CD14-positive monocyte (primary cell): ENCODE results near the gene ENPP6. TPM values are rescaled to one million over a fixed set of nuclear protein-coding genes. Genes with fewer than 3 reads are reported as not detected.

Experiments
- DNase-seq, 3 donors: peaks; one replicate each; pipeline ENCODE4 v3.0.0-alpha.2; 2011 to 2022
- H2AFZ ChIP-seq: 2 replicates; pipeline ENCODE4 v1.6.0; 2012; ENCODE audit warnings: mild to moderate bottlenecking, low read depth, low read length, inconsistent platforms; ENCODE audit not compliant: insufficient read depth, poor library complexity, severe bottlenecking
- H3K27ac ChIP-seq, 2 donors: 1 replicate in 1 of 2; 2 replicates in 1 of 2; pipeline ENCODE4 v1.5.1; 2012 to 2013; ENCODE audit warnings: low read length in 2 of 2, control low read depth in 1 of 2, inconsistent platforms in 1 of 2, low read depth in 1 of 2, mild to moderate bottlenecking in 1 of 2
- H3K27me3 ChIP-seq, 2 donors: one replicate each; pipeline versions ENCODE4 v1.6.0 to v1.6.1; 2011 to 2013; ENCODE audit warnings: low read length in 2 of 2; ENCODE audit not compliant: control insufficient read depth in 2 of 2, insufficient read depth in 2 of 2
- H3K36me3 ChIP-seq, 2 donors: replicated peaks in 1 of 2; 1 replicate in 1 of 2; 2 replicates in 1 of 2; pipeline versions ENCODE4 v1.5.1 to v1.6.1; 2012 to 2013; ENCODE audit warnings: low read length in 2 of 2, control low read depth in 1 of 2, inconsistent platforms in 1 of 2, mild to moderate bottlenecking in 1 of 2; ENCODE audit not compliant: insufficient read depth in 2 of 2, control insufficient read depth in 1 of 2
- H3K4me1 ChIP-seq, 2 donors: 1 replicate in 1 of 2; 2 replicates in 1 of 2; pipeline versions ENCODE4 v1.5.1 to v1.6.1; 2012 to 2013; ENCODE audit warnings: low read length in 2 of 2, control low read depth in 1 of 2, inconsistent platforms in 1 of 2, mild to moderate bottlenecking in 1 of 2, moderate library complexity in 1 of 2; ENCODE audit not compliant: insufficient read depth in 2 of 2, control insufficient read depth in 1 of 2
- H3K4me2 ChIP-seq: replicated peaks from 2 replicates; pipeline ENCODE3; 2012; ENCODE audit warnings: low read length, moderate library complexity, mild to moderate bottlenecking; ENCODE audit not compliant: poor library complexity, severe bottlenecking; ENCODE audit errors: extremely low read depth
- H3K4me3 ChIP-seq, 3 experiments: fragments of 200-600 bp in 1 of 3; sonication (generic) in 1 of 3; replicated peaks in 1 of 3; 1 replicate in 2 of 3; 2 replicates in 1 of 3; pipeline ENCODE4 v1.5.1; 2011 to 2013; ENCODE audit warnings: low read length in 3 of 3, mild to moderate bottlenecking in 3 of 3, control low read depth in 2 of 3, low read depth in 2 of 3, inconsistent platforms in 1 of 3, moderate library complexity in 1 of 3
- H3K79me2 ChIP-seq: 2 replicates; pipeline ENCODE4 v1.6.0; 2012; ENCODE audit warnings: mild to moderate bottlenecking, control low read depth, inconsistent platforms, low read length, moderate library complexity; ENCODE audit not compliant: insufficient read depth
- H3K9ac ChIP-seq: 2 replicates; pipeline ENCODE4 v1.6.0; 2017; ENCODE audit warnings: low read length, mild to moderate bottlenecking; ENCODE audit not compliant: insufficient read depth, poor library complexity, severe bottlenecking
- H3K9me3 ChIP-seq, 2 donors: replicated peaks in 1 of 2; 1 replicate in 1 of 2; 2 replicates in 1 of 2; pipeline versions ENCODE4 v1.5.1 to v1.6.1; 2012 to 2013; ENCODE audit warnings: low read length in 2 of 2, control low read depth in 1 of 2; ENCODE audit not compliant: control insufficient read depth in 1 of 2, insufficient read depth in 1 of 2
- H4K20me1 ChIP-seq: 2 replicates; pipeline ENCODE4 v1.6.0; 2012; ENCODE audit warnings: mild to moderate bottlenecking, low read length, control low read depth, moderate library complexity; ENCODE audit not compliant: insufficient read depth
- H3K27ac Mint-ChIP-seq, 7 donors: one replicate each; pipeline ENCODE4 v1.8.0; 2020; ENCODE audit warnings: mild to moderate bottlenecking in 7 of 7, mixed read lengths in 7 of 7, moderate library complexity in 6 of 7, inconsistent platforms in 2 of 7
- H3K27me3 Mint-ChIP-seq, 3 donors: one replicate each; pipeline ENCODE4 v1.8.0; 2021 to 2022; ENCODE audit warnings: low read depth in 3 of 3, mild to moderate bottlenecking in 3 of 3, mixed read lengths in 3 of 3, moderate library complexity in 3 of 3, inconsistent platforms in 1 of 3
- H3K36me3 Mint-ChIP-seq, 2 donors: one replicate each; pipeline ENCODE4 v1.8.0; 2020; ENCODE audit warnings: mixed read lengths in 2 of 2, inconsistent platforms in 1 of 2, mild to moderate bottlenecking in 1 of 2
- H3K4me1 Mint-ChIP-seq: one replicate; pipeline ENCODE4 v1.8.0; 2020; ENCODE audit warnings: mild to moderate bottlenecking, mixed read lengths
- H3K4me3 Mint-ChIP-seq, 2 donors: one replicate each; pipeline ENCODE4 v1.8.0; 2020; ENCODE audit warnings: mild to moderate bottlenecking in 2 of 2, mixed read lengths in 2 of 2, moderate library complexity in 1 of 2
- H3K9me3 Mint-ChIP-seq, 7 donors: one replicate each; pipeline ENCODE4 v1.8.0; 2020 to 2022; ENCODE audit warnings: mixed read lengths in 7 of 7, mild to moderate bottlenecking in 6 of 7, moderate library complexity in 6 of 7, inconsistent platforms in 2 of 7
- WGBS: methylation state at CpG from one replicate; pipeline ENCODE4 v1.1.5; 2013; ENCODE audit warnings: missing lambda C conversion rate; ENCODE audit not compliant: insufficient coverage; 5-methylcytosine and 5-hydroxymethylcytosine counted together
- intact Hi-C, 2 donors: fragments of 100-400 bp; cut with micrococcal nuclease; formaldehyde crosslinking; loops; one replicate each; pipeline versions ENCODE4 v1.15.0 to v1.15.1; 2023
- polyA plus RNA-seq, 3 donors: library from polyadenylated mRNA; depleted of rRNA in 1 of 3; unstranded in 2 of 3; stranded (reverse) in 1 of 3; fragments of 300-500 nt in 2 of 3; fragments of >200 nt in 1 of 3; fragmentation: Illumina TruSeq in 2 of 3; gene quantifications; 1 replicate in 2 of 3; 2 replicates in 1 of 3; pipeline ENCODE4 v1.2.3, GENCODE V29; 2012 to 2021
- TF ChIP-seq, protein P1 (sequence below): fragments of 200-600 bp; IDR thresholded peaks from one replicate; pipeline ENCODE4 v1.8.0; 2022; ENCODE audit warnings: antibody characterized with exemption, mild to moderate bottlenecking

The ENPP6 gene
- polyA plus RNA-seq, 3 donors = 0.05 TPM; not detected in 2

DNA sequence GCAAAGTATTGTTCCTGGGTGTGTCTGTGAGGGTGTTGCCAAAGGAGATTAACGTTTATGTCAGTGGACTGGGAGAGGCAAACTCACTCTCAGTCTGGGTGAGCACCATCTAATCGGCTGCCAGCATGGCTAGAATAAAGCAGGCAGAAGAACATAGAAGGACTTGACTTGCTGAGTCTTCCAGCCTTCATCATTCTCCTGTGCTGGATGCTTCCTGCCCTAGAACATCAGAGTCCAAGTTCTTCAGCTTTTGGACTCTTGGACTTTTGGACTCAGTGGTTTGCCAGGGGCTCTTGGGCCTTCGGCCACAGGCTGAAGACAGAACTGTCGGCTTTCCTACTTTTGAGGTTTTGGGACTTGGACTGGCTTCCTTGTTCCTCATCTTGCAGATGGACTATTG, 15.3 kb upstream of the ENPP6 start:
- 92% methylated on average over 2 of the region's 4 CpGs for WGBS
- no peaks in the 10 kb centered on the region for H3K79me2 ChIP-seq
- DNase-seq = no peak
- no peaks in the 10 kb centered on the region for H3K9me3 ChIP-seq
- H3K27me3 ChIP-seq = peaks cover 14 to 19% of the 10 kb centered on the region in 2 donors
- H3K9ac ChIP-seq = no peak overlapping the region
- intact Hi-C loops = no loop called here
- Mint-ChIP-seq H3K4me3 (no peak overlapping the region), H3K27me3 (peaks cover 10 to 19% (median 10%) of the 10 kb centered on the region in 3 donors), H3K9me3 (peaks cover 2 to 9% (median 6%) of the 10 kb centered on the region in 7 donors), H3K27ac (no peak overlapping the region), H3K4me1 (peaks cover 26% of the 10 kb centered on the region), H3K36me3 (no peaks in the 10 kb centered on the region)
- H3K4me1 ChIP-seq = peaks cover 23 to 25% of the 10 kb centered on the region in 2 donors
- H3K27ac ChIP-seq = no peak overlapping the region
- no peaks in the 10 kb centered on the region for H3K36me3 ChIP-seq
- TF ChIP-seq, protein P1, sequence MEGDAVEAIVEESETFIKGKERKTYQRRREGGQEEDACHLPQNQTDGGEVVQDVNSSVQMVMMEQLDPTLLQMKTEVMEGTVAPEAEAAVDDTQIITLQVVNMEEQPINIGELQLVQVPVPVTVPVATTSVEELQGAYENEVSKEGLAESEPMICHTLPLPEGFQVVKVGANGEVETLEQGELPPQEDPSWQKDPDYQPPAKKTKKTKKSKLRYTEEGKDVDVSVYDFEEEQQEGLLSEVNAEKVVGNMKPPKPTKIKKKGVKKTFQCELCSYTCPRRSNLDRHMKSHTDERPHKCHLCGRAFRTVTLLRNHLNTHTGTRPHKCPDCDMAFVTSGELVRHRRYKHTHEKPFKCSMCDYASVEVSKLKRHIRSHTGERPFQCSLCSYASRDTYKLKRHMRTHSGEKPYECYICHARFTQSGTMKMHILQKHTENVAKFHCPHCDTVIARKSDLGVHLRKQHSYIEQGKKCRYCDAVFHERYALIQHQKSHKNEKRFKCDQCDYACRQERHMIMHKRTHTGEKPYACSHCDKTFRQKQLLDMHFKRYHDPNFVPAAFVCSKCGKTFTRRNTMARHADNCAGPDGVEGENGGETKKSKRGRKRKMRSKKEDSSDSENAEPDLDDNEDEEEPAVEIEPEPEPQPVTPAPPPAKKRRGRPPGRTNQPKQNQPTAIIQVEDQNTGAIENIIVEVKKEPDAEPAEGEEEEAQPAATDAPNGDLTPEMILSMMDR = no peak
- H3K4me3 ChIP-seq = no peak overlapping the region
- no peaks in the 10 kb centered on the region for H4K20me1 ChIP-seq
- H2AFZ ChIP-seq = no peak overlapping the region
- H3K4me2 ChIP-seq = no peak overlapping the region

DNA sequence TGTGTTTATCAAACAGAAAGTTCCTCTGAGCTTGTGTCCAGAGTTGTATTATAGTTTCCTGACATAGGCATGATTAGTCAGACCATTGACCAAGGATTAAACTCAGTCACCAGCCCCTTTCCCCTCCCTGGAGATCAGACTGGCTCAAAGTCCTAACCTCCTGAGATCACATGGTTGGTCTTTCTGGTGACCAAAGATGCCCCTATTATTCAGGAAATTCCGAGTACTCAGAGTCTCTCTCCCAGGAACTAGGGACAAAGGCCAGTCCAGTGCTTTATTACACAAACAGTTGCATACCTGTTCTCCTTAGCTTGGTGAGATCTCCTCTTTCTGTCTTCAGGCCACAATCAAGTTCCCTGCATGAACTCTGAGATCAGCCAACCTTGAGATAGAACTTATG, 14.5 kb upstream of the ENPP6 start:
- intact Hi-C loops = no loop called here
- Histone ChIP-seq H3K4me1 (peaks cover 23 to 26% of the 10 kb centered on the region in 2 donors), H3K4me2 (no peak overlapping the region), H3K4me3 (no peak overlapping the region), H3K9ac (no peak overlapping the region), H2AFZ (no peak overlapping the region), H3K36me3 (no peaks in the 10 kb centered on the region), H3K27me3 (peaks cover 21 to 27% of the 10 kb centered on the region in 2 donors), H3K9me3 (no peaks in the 10 kb centered on the region), H3K79me2 (no peaks in the 10 kb centered on the region), H3K27ac (no peak overlapping the region), H4K20me1 (no peaks in the 10 kb centered on the region)
- Mint-ChIP-seq H3K4me1 (peaks cover 28% of the 10 kb centered on the region), H3K9me3 (peaks cover 2 to 9% (median 6%) of the 10 kb centered on the region in 7 donors), H3K36me3 (no peaks in the 10 kb centered on the region), H3K4me3 (no peak overlapping the region), H3K27me3 (peaks cover 13 to 22% (median 17%) of the 10 kb centered on the region in 3 donors), H3K27ac (no peak overlapping the region)
- TF ChIP-seq, protein P1 = no peak
- WGBS = 100% methylated on average over 1 of the region's 1 CpG
- no peak for DNase-seq
